ENCODE data around the gene BARHL2. TPM values are rescaled to one million over a fixed set of nuclear protein-coding genes. Genes with fewer than 3 reads are reported as not detected.
A peak's percentile ranks its signal among the peaks of the same experiment; 100 is the strongest.

BARHL2 gene
- total and polyA plus RNA-seq, 2 donors from 2014 or later = not detected

DNA sequence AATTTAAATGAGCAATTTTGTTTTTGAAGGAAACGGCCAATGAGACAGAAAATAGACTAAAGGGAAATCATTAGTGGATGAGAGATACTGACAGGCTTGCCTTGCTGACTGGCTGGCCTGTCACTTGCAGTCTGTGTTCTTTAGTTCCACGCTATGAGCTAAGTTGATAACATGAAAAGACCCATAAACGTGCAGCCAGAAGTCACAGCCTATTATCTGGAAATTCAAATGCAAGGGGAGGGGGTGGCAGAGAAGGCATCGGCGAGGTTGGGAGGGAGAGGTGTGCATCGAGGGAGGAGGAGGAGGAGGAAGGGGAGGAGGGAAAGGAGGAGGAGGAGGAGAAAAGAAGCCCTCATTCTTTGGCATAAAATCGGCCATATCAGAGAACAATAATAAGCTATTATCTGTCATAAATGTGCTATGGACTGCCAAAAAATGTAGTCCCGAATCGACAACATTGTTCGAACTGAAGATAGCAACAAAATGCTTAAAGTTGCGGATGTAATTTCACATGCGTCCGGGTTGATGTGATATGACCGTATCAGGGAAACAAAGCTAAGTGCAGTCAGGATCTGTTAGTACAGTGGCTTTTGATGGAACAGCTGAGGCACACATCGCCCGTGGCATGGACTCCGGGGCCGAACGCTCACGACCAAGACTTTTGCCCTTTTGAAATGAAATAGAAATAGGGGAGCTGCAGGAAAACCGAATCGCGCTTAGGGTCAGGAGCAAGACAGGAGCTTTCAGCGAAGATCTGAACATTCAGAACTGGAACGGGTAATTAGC is 11.6 kb upstream of the BARHL2 start:
- H3K9me3 ChIP-seq (ENCODE audit: control insufficient read depth in 2 of 3, insufficient read depth in 1 of 3, low read length in 3 of 3) = no peaks in the 10 kb centered on the region
- DNase-seq = peak in 1 of 5 donors; percentile 39
- H3K27me3 ChIP-seq (ENCODE audit: control insufficient read depth, insufficient read depth, low read length) = peaks cover 89% of the 10 kb centered on the region
- H3K4me3 ChIP-seq (ENCODE audit: low read length in 3 of 3) = no peak overlapping the region
- no peaks in the 10 kb centered on the region for H3K36me3 ChIP-seq (ENCODE audit: control insufficient read depth in 2 of 3, insufficient read depth in 3 of 3, low read length in 3 of 3)
- no peak overlapping the region for H3K9ac ChIP-seq (ENCODE audit: low read length in 3 of 3)
- peaks cover 0 to 10% (median 8%) of the 10 kb centered on the region in 3 donors for H3K4me1 ChIP-seq (ENCODE audit: control insufficient read depth in 2 of 3, insufficient read depth in 2 of 3, low read depth in 1 of 3, low read length in 3 of 3)
- no peak for FAIRE-seq
- no peak overlapping the region for H3K27ac ChIP-seq (ENCODE audit: low read depth in 2 of 2, low read length in 2 of 2)
- TF ChIP-seq, protein P1, sequence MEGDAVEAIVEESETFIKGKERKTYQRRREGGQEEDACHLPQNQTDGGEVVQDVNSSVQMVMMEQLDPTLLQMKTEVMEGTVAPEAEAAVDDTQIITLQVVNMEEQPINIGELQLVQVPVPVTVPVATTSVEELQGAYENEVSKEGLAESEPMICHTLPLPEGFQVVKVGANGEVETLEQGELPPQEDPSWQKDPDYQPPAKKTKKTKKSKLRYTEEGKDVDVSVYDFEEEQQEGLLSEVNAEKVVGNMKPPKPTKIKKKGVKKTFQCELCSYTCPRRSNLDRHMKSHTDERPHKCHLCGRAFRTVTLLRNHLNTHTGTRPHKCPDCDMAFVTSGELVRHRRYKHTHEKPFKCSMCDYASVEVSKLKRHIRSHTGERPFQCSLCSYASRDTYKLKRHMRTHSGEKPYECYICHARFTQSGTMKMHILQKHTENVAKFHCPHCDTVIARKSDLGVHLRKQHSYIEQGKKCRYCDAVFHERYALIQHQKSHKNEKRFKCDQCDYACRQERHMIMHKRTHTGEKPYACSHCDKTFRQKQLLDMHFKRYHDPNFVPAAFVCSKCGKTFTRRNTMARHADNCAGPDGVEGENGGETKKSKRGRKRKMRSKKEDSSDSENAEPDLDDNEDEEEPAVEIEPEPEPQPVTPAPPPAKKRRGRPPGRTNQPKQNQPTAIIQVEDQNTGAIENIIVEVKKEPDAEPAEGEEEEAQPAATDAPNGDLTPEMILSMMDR (IDR thresholded peaks at IDR 0.05; ENCODE audit: borderline replicate concordance, extremely low read depth, insufficient read depth) = no peak
- intact Hi-C loops (cut with DNase I) = no loop called here

- no peaks in the 10 kb centered on the region for H3K36me3 ChIP-seq (ENCODE audit: control insufficient read depth in 2 of 3, insufficient read depth in 3 of 3, low read length in 3 of 3)
- H3K4me1 ChIP-seq (ENCODE audit: control insufficient read depth in 2 of 3, insufficient read depth in 2 of 3, low read depth in 1 of 3, low read length in 3 of 3) = peaks cover 0 to 14% (median 8%) of the 10 kb centered on the region in 3 donors
- no peak for FAIRE-seq
- H3K9me3 ChIP-seq (ENCODE audit: control insufficient read depth in 2 of 3, insufficient read depth in 1 of 3, low read length in 3 of 3) = no peaks in the 10 kb centered on the region
- no peak overlapping the region for H3K9ac ChIP-seq (ENCODE audit: low read length in 3 of 3)
- no peak overlapping the region for H3K27ac ChIP-seq (ENCODE audit: low read depth in 2 of 2, low read length in 2 of 2)
- peaks cover 89% of the 10 kb centered on the region for H3K27me3 ChIP-seq (ENCODE audit: control insufficient read depth, insufficient read depth, low read length)
- intact Hi-C loops (cut with DNase I) = no loop called here
- H3K4me3 ChIP-seq (ENCODE audit: low read length in 3 of 3) = no peak overlapping the region
- DNase-seq = peak in 1 of 5 donors; percentile 25
- TF ChIP-seq, protein P1 (IDR thresholded peaks at IDR 0.05; ENCODE audit: borderline replicate concordance, extremely low read depth, insufficient read depth) = no peak
Observed at GRCh38 chr1:90727917-90728501, 10.9 kb upstream of the BARHL2 start.

DNA sequence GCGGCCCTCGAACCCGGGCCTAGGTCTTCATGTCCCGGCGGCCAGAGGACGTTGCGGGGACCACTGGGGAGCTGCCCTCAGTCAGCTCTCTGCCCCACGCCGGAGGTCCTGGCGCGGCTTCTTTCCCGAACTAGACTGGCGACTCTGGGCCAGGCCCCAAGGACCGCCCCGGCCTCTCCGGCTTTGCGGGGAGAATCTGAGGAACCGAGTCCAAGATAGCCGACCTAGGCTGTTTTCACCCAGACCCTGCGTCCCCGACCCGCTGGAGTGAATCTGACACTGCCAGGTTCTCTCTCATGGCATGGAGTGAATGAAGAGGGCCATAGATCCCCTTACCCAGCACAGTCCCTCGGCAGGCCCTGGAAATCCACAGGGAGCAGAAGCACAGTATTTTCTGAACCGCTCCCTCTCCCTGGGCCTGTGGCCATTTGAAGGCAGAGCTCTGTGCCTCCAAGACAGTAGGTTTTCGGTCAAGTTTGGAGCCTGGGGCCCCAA is 9.9 kb upstream of the BARHL2 start:
- H3K9ac ChIP-seq (ENCODE audit: low read length in 3 of 3) = no peak overlapping the region
- intact Hi-C loops (cut with DNase I) = no loop called here

More for the DNA sequence above, 9.9 kb upstream of the BARHL2 start:
- TF ChIP-seq, protein P1 (IDR thresholded peaks at IDR 0.05; ENCODE audit: borderline replicate concordance, extremely low read depth, insufficient read depth) = no peak
- Histone ChIP-seq H3K36me3 (ENCODE audit: control insufficient read depth in 2 of 3, insufficient read depth in 3 of 3, low read length in 3 of 3) (no peaks in the 10 kb centered on the region), H3K27me3 (ENCODE audit: control insufficient read depth, insufficient read depth, low read length) (peaks cover 90% of the 10 kb centered on the region), H3K9me3 (ENCODE audit: control insufficient read depth in 2 of 3, insufficient read depth in 1 of 3, low read length in 3 of 3) (no peaks in the 10 kb centered on the region), H3K27ac (ENCODE audit: low read depth in 2 of 2, low read length in 2 of 2) (no peak overlapping the region), H3K4me1 (ENCODE audit: control insufficient read depth in 2 of 3, insufficient read depth in 2 of 3, low read depth in 1 of 3, low read length in 3 of 3) (peaks cover 0 to 14% (median 8%) of the 10 kb centered on the region in 3 donors), H3K4me3 (ENCODE audit: low read length in 3 of 3) (no peak overlapping the region)
- FAIRE-seq = no peak
- peak in 1 of 5 donors; percentile 12 for DNase-seq
